SKM-1 (cell line): ENCODE data around the gene PIEZO2.
"Not testable (repeated sequence)": the region's sequence is repeated elsewhere in the genome, so short reads cannot be mapped to it uniquely, and the experiment has no call there.

Source experiments
- DNase-seq: peaks from one replicate; lab custom pipeline; 2025; ENCODE audit not compliant: unreplicated experiment; lab: John Stamatoyannopoulos, UW

The PIEZO2 gene

DNA sequence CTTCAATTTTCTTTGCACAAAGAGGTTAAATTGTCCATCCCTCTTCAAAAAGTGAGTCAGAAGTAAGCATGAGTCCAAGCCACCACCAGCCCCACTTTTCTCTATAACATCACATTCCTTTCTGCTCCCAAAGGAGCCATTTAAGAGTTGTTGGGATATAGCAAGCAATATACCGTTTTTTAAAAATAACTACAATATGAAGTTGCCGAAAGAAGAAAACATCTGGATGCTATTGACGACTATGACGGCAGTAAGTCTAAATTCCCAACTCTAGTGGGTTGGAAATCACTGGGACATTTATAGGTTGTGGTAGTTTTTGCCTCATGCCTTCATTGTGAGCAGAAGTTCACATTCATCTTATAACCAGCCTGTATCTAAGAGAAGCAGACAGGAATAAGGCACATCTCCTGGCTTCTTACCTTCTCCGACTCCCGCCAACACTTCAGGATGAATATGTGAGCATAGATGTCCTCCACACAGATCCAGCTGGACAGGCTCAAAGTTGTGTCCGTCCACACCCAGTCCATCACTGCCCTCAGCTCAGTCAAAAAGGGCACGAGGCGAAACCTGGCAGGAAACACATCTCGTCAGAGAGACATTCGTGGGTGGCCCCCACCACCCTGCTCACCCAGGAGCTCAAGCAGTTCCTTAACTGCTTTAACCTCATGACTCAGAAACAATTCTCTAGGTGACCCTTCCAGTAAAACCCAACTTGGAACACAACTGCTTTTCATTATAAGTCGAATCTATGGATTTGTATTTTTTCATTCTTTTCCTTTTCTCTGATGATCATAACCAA lies 459.9 kb downstream of the PIEZO2 start:
- DNase-seq = no peak

DNA sequence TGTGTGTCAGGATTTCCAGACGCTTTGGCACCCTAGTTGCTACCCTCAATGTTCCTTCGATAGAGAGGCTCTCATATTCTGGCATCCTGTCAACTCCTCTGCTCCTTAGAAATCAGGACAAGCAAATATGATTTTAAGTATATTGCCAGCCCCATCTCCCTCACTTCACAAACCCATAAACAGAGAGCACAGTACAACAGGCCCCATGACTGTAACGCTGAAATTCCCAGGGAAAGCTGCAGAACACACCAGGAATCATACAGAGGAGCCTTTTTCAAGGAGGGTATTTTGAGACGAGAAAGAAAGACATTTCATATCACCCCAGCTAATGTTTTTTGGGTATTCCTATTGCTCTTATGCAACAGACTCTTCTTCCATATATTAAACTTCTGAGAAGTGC lies 460.6 kb downstream of the PIEZO2 start:
- DNase-seq = no peak

DNA sequence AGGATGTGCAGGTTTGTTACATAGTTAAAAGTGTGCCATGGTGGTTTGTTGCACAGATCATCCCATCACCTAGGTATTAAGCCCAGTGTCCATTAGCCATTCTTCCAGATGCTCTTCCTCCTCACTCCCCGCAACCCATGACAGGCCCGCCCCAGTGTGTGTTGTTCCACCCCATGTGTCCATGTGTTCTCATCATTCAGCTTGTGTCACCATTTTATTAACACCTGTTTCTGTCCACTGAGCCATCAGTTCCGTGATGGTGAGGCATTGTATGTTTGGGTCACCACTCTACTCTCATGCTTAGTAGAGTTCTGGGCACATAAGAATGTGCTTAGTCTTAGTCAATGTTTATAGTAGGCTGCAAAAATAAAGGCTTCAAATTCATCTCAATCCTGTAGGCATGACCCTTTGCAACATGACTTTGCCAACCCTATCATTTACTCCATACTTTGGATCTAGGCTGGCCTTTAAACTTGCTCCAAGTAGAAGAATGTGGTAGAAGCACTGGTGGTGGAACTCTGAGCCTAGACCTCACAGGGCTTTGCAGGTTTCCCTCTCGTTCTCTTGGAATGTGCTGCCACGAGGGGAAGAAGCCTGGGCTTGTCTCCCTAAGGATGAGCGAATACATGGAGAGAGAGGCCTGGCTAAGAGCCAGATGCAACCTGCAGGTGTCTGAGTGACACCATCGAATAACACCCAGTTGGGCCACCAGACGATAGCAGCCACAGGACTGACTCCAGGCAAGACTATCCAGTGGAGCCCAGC lies 462.0 kb downstream of the PIEZO2 start:
- DNase-seq = no peak

DNA sequence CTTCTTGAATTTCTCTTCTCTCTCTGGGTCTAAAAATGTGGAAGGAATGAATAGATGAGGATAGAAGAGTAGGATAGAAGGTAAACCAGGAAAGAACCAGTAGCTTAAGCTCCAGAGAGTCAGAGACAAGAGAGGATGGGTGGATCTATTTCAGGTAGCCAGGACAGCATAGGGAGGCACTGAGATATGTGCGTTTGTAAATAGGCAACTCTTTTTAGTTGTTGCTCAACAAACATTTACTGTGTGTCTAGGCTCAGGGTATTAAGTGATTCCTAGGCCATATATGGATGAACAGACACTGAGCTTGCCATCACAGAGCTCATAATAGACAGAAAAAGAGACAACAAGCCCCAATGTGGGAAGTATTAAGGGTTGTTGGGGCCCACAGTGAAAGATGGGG lies 463.1 kb downstream of the PIEZO2 start:
- DNase-seq = no peak

DNA sequence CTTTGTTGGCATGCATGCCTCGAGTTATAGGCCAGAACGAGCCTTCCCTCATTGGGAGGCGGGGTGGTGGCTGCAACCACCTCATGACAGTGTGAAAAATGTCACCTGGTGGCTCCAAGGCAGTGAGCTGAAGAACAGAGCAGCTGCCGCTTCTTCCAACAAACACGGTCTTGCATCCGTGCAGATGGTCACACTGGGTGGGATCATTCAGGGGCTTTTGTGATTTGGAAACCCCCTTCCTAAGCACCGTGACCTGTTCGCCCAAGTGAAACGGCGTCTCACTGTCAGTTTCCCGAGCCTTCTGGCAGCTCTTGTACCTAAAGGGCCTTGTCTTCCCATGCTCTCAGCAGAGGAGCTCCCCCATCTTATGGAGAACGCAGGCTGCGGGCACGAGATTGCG lies 463.9 kb downstream of the PIEZO2 start:
- DNase-seq = no peak

DNA sequence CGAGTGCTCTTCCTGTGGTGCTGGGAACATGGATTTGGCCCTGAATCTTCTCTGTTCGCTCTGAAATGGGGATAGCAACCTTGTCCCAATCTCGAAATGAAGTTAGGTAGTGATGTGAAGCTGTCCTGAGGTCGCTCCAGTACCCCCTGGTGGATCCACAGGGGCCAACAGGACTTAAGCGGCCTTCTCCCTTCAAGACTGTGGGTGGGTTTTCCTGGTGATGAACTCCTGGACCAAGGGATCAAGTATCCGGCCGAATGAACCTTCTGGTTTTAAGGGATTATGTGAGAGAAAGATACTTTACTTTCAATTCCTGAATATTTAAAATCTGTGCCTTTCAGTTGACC lies 467.0 kb downstream of the PIEZO2 start:
- no peak for DNase-seq

DNA sequence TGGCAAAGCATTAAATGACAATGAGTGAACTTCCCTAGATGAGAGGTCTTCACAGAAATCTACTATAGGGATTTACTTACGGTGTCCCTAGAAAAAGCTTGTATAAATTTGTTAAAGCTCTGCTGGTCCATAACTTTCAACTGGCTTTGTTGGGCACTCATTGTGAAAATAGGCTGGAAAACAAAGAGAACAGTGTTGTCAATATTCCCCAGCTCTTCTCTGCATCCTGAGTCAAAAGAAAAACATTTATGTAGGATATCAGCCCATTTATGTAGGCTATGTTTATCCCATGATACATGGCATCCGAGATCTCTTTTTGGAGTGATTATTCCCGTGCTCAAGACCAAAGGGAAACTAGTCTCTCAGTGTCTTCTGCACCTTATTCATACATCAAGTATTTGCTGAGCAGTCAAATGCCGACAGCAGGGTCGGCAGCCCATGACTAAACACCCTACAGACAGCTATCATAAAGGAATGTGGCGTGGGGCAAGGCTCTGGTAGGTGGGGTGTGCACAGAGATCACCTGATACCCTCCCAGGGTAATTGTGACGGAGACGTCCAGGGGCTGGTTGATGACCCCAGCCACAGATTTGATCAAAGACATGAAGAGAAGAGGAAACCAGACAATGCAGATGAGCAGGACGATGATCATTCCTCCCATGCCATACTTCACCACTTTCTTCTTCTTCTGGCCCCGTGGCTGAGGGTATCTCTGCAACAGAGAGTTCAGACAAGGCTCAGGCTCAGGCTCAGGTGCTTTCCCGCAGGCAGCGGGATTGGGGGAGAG lies 467.6 kb downstream of the PIEZO2 start:
- no peak for DNase-seq

DNA sequence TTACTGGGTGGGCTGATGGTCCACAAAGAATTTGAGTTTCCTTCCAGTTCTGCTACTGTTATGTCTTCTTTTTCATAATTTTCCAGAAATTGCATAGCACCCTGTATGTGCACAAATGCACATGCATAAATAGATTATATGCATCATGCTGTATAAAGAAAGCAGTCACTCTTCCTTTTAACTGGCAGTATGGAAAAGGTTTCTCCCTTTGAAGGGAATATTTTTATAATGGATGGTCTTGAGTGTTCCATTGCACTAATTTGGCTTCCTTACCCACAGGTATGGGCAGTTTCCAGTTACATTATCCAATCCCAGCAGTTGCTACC lies 469.1 kb downstream of the PIEZO2 start:
- DNase-seq = no peak

DNA sequence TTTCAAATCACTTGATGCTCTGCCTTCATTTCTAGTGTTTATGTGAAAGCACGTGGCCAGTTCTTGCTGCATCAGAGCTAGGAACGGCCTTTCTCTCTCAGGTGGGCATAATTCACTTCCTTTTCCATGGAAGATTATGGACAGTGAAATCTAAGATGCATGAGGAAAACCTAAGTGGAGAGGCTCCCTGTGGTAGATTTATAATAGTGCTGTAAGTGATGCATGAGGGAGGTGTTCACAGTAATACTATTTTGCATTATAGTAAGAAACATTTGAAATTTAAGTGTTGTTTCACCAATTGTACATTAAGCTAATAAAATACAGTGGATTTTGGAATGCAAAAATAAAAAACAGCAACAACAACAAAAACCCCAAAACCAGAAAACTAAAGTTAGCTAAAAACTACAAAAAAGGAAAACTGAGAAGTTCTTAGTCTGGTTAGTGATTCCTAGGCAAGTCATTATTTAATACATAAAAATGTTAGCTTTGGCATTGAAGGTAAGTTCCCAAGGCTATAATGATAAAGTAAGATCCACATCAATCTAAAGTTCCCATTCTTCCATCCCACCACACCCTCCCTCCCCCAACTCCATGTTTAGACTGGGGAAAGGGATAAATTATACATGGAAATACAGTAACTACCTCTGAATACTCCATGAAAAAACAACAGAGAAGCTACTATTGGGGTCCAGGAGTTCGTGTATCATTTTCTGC lies 469.7 kb downstream of the PIEZO2 start:
- no peak for DNase-seq

DNA sequence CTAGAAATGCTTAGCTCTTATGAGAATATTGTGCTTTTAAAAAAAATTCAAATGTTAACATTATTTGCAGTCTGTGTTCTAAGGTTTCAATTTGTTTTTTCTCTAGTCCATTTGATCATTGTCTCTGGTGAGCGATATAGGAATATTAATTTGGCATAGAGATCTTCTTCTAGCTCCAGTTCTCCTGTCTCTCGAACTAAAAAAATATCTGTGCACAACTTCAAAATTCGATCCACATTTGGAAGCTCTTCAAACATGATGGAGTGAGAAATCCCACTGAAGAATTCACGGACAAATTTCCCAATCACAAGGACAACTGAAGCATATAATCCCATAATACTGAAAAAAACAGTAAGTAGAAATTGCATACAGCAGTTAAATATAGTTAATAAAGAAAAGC lies 477.9 kb downstream of the PIEZO2 start:
- DNase-seq = no peak

DNA sequence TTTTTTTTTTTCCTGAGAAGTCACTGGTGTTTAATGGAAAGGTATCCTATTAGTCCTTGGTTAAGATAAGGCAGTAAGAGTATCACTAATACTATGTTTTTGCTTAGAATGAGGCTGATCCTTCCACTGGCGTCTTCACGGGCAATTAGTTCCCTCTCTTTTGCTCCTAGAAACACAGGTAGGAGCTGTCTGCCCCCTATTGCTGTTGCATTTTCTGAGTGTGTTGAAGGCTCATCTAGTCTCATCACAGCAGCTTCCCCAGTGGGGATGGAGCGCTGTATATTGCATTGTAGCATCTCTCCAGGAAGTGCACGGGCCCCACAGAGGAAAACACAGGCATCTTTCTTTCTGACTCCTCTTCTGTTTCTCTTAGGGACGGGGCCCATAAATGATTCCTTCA lies 478.5 kb downstream of the PIEZO2 start:
- no peak for DNase-seq

DNA sequence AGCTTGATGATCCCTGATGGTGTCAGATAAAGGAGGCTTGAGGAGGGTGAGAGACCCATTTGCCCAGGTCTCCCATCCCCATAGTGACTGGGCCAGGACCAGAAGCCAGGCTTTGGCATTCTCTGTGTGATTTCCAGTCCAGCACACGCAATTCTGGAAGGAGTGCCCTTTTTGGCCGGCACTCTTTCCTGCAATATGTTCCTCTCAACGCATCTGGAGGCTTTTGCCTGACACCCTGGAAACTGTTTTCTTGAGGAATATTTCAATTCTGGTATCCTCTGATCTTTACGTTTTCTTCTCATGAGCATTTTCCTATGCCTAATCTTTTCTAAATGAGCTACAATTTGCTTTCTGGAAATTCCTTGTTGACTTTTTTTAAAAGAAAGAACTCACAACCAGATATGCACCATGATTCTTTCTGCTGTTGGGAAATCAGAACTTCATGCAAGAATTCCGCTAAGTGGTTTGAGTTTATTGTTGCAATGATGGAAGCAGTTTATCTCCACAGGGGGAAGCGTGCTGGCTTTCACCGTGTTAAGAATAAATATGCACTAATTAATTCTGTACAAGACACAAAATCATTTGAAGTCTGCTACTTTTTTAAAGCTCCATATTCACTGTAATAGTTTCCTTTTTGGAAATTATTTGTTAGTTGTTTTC lies 479.8 kb downstream of the PIEZO2 start:
- no peak for DNase-seq

DNA sequence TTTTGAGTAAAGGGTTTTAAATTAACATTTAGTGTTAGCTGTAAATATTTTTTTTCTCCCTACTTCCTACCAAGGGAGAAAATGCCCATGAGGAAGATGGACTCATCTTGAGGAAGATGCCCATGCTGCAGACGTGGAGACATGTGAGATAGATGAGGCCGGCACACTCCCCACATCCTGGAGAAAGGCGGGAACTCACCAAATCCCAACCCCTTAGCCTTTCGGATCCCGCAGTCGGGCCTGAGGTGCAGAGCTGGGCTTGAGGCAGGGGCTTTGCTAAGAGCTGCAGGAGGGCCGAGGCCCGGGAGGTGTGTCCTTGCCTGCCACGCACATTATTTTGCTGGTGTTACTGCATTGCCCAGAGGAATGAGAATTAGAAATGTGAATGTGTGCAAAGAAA lies 485.6 kb downstream of the PIEZO2 start:
- no peak for DNase-seq

DNA sequence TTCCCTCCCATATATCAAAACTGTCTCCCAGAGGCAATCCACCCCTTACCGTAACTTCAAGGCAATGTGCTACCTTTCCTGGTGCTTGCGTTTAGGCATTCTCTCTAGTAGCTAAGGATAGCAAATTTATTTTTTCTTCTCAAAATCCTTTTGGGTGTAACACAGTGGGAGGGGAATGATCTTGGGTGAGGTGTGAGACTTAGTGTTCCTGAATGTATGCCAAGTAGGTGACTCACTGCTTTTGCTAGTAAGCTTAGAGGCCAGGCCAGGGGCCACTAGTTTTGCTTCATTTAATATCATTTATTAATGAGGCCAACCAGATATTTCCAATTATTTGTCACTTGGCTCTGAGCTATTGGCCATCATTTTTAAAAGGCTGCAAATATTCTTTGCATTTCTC lies 488.1 kb downstream of the PIEZO2 start:
- DNase-seq = no peak

DNA sequence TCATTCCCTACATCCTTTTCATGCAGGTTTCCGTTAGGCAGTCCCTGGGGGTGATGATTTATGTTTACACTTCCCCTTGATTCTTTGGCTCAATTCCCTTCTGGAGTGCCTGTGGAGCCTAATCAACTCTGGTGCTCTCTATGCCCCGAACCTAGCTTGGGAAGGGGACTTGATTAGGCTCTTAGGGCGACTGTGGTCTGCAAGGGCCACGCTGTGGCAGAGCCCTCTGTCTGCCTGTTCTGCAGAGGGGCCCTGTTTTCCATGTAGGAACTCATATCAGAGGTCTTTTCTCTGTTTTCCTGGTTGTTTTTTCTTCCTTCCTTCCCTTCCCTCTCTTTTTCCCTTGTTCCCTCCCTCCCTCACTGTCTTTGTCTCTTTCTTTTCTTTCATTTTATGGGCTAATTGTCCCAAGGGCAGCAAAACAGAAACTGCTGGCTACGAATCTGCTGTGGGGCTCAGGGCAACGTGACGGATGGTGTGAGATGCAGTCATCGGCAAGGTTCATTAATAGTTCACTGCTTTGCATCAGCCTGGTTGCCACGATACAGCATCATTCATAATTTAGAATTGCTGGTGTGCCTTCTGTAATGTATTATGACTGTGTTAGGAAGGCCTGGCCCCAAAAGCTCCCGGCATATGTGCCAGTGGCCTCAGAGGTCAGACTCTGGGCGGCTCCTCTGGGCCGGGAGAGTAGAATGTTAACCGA lies 489.0 kb downstream of the PIEZO2 start:
- DNase-seq = no peak

DNA sequence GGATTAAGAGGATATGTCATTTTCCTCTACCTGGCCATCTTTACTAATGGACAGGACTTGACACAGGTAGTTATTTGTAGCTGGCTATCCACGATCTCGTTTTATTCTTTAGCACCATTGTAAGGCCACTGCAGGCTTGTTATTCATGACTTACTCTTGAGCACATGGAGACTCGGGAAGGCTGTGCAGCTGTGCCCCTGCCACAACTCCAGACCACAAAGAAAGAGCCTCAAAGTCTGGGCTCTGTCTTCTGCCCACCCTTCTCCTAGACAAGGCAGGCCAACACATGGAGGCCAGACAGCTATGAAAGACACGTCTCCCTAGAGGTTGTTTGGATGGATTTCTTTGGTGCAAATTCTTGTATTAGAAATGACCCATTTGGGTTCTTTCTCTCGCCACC lies 489.8 kb downstream of the PIEZO2 start:
- DNase-seq = no peak

DNA sequence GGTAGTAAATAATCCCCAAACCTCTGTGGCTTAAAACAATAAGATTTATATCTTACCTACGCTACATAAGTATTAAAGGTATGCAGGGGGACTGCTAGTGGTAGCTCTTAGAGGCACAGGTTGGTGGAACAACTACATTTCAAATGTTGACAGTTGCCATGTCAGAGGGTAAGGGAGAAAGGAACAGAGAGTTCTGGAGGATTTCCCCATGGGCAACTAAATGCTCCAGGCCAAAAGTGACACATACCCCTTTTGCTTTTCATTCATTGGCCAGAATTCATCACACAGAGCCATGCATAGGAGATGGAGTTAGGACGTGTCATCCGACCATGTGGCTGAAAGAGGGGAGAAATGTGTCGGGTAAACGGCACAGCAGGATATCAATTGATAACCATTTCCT lies 490.4 kb downstream of the PIEZO2 start:
- no peak for DNase-seq

DNA sequence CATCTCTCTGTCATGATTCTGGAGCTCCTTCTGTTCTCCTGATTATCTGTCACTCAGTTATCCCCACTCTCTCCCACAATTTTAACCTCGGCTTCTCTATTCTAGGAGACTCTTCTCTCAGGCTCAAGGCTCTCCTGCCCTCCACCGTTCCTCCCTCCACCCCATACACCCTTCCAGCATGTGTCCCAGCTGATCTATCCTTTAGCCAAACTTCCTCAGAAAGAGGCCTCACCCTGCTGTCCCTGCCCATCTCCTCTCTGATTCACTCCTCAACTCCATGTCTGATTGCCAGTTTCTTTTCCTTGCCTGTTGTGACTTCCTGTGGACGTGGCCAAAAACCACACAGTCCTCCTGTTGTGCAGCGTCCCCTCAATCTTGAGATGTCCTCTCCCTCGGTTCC lies 505.4 kb downstream of the PIEZO2 start:
- DNase-seq = not testable (repeated sequence)

DNA sequence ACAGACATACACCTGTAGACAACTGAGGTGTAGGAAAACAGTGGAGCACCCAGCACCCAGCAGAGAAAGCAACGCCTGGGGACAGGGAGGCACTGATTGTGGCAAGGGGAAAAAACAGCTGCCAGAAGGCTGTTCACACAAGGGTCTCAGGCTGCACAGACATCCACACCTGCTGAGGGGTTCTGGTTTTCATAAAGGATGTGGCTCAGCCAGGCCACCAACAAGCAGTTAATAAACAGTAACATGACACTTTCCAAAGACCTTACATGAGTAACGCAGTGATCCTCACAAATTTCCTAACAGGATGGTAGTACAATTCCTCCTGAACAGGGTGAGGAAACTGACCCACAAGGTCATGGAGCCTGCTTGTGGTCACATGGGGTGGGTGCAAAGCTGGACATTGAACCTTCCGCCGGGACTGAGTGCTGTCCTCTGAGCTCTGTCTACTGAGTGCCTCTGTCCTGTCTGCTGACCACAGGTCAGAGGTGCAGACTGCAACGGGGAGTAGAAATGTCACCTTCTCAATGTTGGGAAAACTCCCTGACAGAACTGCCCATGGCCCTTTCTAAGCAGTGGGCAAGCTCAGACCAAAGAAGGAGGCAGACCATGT lies 506.3 kb downstream of the PIEZO2 start:
- not testable (repeated sequence) for DNase-seq

DNA sequence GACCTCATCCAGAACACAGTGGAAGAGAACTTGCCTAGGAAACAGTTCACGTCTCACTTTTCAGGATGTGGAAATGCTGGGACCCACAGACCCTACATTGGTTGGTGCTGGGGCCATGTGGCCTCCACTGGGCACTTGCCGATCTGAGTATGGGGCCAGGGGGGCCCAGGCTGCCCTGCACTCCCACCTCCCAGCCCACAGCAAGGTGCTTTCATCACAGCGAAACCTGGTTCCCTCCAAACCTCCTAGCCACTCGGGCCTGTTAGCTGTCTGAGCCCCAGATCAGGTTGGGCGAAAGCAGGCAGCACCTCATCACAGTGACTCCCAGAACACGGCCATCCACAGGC lies 510.9 kb downstream of the PIEZO2 start:
- not testable (repeated sequence) for DNase-seq
